Uterus (tissue), 4 donors: Measurements from ENCODE around the gene ATP8A2. TPM values are rescaled to one million over a fixed set of nuclear protein-coding genes. Genes with fewer than 3 reads are reported as not detected.

ENCODE experiments used
- DNase-seq, 2 donors: peaks; one replicate each; pipeline ENCODE4 v3.0.0-alpha.2; 2019 to 2020
- H3K27ac ChIP-seq, 2 donors: fragments of 200-600 bp; sonication (generic); 1 replicate in 1 of 2; 2 replicates in 1 of 2; pipeline ENCODE4 v1.5.1; 2016 to 2018
- H3K27me3 ChIP-seq, 2 donors: fragments of 200-600 bp; sonication (generic); one replicate each; pipeline ENCODE4 v1.5.1; 2018 to 2019; ENCODE audit warnings: control low read depth in 1 of 2
- H3K36me3 ChIP-seq, 2 donors: fragments of 200-600 bp; sonication (generic); one replicate each; pipeline ENCODE4 v1.5.1; 2019; ENCODE audit warnings: control low read depth in 1 of 2
- H3K4me1 ChIP-seq, 2 donors: fragments of 200-600 bp; sonication (generic); one replicate each; pipeline ENCODE4 v1.5.1; 2018 to 2019; ENCODE audit warnings: control low read depth in 1 of 2
- H3K4me3 ChIP-seq, 2 donors: fragments of 200-600 bp; sonication (generic); 1 replicate in 1 of 2; 2 replicates in 1 of 2; pipeline ENCODE4 v1.5.1; 2018 to 2019; ENCODE audit warnings: mild to moderate bottlenecking in 1 of 2
- H3K9me3 ChIP-seq, 2 donors: fragments of 200-600 bp; sonication (generic); one replicate each; pipeline ENCODE4 v1.5.1; 2019; ENCODE audit warnings: control low read depth in 1 of 2
- CTCF ChIP-seq, 4 experiments: fragments of 200-600 bp in 2 of 4; fragments of 450-650 bp in 2 of 4; sonication (generic) in 2 of 4; IDR thresholded peaks; one replicate each; pipeline ENCODE4 v1.5.1; 2016 to 2019; ENCODE audit warnings: antibody characterized with exemption in 4 of 4, mild to moderate bottlenecking in 2 of 4, moderate library complexity in 1 of 4
- POLR2A ChIP-seq, 2 donors: fragments of 450-650 bp; IDR thresholded peaks; one replicate each; pipeline ENCODE4 v1.6.1; 2016; ENCODE audit warnings: antibody characterized with exemption in 2 of 2, mild to moderate bottlenecking in 1 of 2, moderate library complexity in 1 of 2
- intact Hi-C: fragments of 100-400 bp; cut with DNase I; formaldehyde crosslinking; loops from one replicate; pipeline ENCODE4 v1.15.1; 2023; ENCODE audit warnings: low total_unique reads
- total RNA-seq, 4 donors: library from RNA; depleted of rRNA in 3 of 4; stranded (reverse); fragments of >200 nt in 3 of 4; gene quantifications; one replicate each; pipeline versions ENCODE4 v1.1.0 to v1.2.4, GENCODE V29; 2014 to 2023
- donor health status: DM: yes; HTN: yes; CAD: no.

ATP8A2 gene
- total RNA-seq, 4 donors from 2014 or later: 0.64 to 21.4 TPM; not detected in 2

GRCh38 chr13:25585000-25585399 is 213.2 kb downstream of the ATP8A2 start:
- no peak overlapping the region for H3K4me3 ChIP-seq
- intact Hi-C loops: no loop called here
- no peaks in the 10 kb centered on the region for H3K9me3 ChIP-seq
- H3K36me3 ChIP-seq: no peaks in the 10 kb centered on the region
- no peak for DNase-seq
- H3K4me1 ChIP-seq: no peaks in the 10 kb centered on the region
- TF ChIP-seq CTCF (IDR thresholded peaks at IDR 0.05) (no peak), POLR2A (IDR thresholded peaks at IDR 0.05) (no peak)
- H3K27ac ChIP-seq: no peak overlapping the region
- no peaks in the 10 kb centered on the region for H3K27me3 ChIP-seq

GRCh38 chr13:25587326-25587980 is 215.7 kb downstream of the ATP8A2 start:
- DNase-seq: no peak
- H3K9me3 ChIP-seq: no peaks in the 10 kb centered on the region
- TF ChIP-seq POLR2A (IDR thresholded peaks at IDR 0.05) (no peak), CTCF (IDR thresholded peaks at IDR 0.05) (no peak)
- no peaks in the 10 kb centered on the region for H3K27me3 ChIP-seq
- H3K27ac ChIP-seq: no peak overlapping the region
- intact Hi-C loops: no loop called here
- H3K4me1 ChIP-seq: no peaks in the 10 kb centered on the region
- H3K36me3 ChIP-seq: no peaks in the 10 kb centered on the region
- H3K4me3 ChIP-seq: no peak overlapping the region

GRCh38 chr13:25588336-25589060 is 216.7 kb downstream of the ATP8A2 start:
- Histone ChIP-seq H3K4me3 (no peak overlapping the region), H3K27me3 (no peaks in the 10 kb centered on the region), H3K27ac (no peak overlapping the region), H3K9me3 (no peaks in the 10 kb centered on the region), H3K4me1 (no peaks in the 10 kb centered on the region), H3K36me3 (no peaks in the 10 kb centered on the region)
- no peak for DNase-seq
- intact Hi-C loops: no loop called here
- TF ChIP-seq POLR2A (IDR thresholded peaks at IDR 0.05): no peak
- no peak for TF ChIP-seq CTCF (IDR thresholded peaks at IDR 0.05)

- no peaks in the 10 kb centered on the region for H3K9me3 ChIP-seq
- intact Hi-C loops: no loop called here
- TF ChIP-seq CTCF (IDR thresholded peaks at IDR 0.05): no peak
- no peak for TF ChIP-seq POLR2A (IDR thresholded peaks at IDR 0.05)
- H3K4me1 ChIP-seq: no peaks in the 10 kb centered on the region
- H3K36me3 ChIP-seq: no peaks in the 10 kb centered on the region
- no peaks in the 10 kb centered on the region for H3K27me3 ChIP-seq
- DNase-seq: no peak
- no peak overlapping the region for H3K4me3 ChIP-seq
- no peak overlapping the region for H3K27ac ChIP-seq
Observed at GRCh38 chr13:25598421-25598820, 226.6 kb downstream of the ATP8A2 start.

GRCh38 chr13:25602176-25602575 is 230.4 kb downstream of the ATP8A2 start:
- DNase-seq: no peak
- Histone ChIP-seq H3K9me3 (no peaks in the 10 kb centered on the region), H3K4me1 (no peaks in the 10 kb centered on the region), H3K36me3 (no peaks in the 10 kb centered on the region), H3K4me3 (no peak overlapping the region), H3K27ac (no peak overlapping the region), H3K27me3 (no peaks in the 10 kb centered on the region)
- TF ChIP-seq POLR2A (IDR thresholded peaks at IDR 0.05) (no peak), CTCF (IDR thresholded peaks at IDR 0.05) (no peak)
- intact Hi-C loops: no loop called here
